ENCODE results near the gene OPRM1. TPM values are rescaled to one million over a fixed set of nuclear protein-coding genes. Genes with fewer than 3 reads are reported as not detected.

Gene OPRM1
- total RNA-seq, 4 donors from 2014 or later: not detected

GRCh38 chr6:154206996-154207395, 168.0 kb downstream of the OPRM1 start:
- no peaks in the 10 kb centered on the region for H3K27me3 ChIP-seq
- H3K4me1 ChIP-seq: no peaks in the 10 kb centered on the region
- no peaks in the 10 kb centered on the region for H3K36me3 ChIP-seq
- no peak for DNase-seq
- no peaks in the 10 kb centered on the region for H3K9me3 ChIP-seq
- H3K4me3 ChIP-seq: no peak overlapping the region
- H3K27ac ChIP-seq: no peak overlapping the region
- TF ChIP-seq, protein P1, sequence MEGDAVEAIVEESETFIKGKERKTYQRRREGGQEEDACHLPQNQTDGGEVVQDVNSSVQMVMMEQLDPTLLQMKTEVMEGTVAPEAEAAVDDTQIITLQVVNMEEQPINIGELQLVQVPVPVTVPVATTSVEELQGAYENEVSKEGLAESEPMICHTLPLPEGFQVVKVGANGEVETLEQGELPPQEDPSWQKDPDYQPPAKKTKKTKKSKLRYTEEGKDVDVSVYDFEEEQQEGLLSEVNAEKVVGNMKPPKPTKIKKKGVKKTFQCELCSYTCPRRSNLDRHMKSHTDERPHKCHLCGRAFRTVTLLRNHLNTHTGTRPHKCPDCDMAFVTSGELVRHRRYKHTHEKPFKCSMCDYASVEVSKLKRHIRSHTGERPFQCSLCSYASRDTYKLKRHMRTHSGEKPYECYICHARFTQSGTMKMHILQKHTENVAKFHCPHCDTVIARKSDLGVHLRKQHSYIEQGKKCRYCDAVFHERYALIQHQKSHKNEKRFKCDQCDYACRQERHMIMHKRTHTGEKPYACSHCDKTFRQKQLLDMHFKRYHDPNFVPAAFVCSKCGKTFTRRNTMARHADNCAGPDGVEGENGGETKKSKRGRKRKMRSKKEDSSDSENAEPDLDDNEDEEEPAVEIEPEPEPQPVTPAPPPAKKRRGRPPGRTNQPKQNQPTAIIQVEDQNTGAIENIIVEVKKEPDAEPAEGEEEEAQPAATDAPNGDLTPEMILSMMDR (IDR thresholded peaks at IDR 0.05): no peak
- no peak for TF ChIP-seq POLR2A (IDR thresholded peaks at IDR 0.05)

GRCh38 chr6:154209555-154209954, 170.5 kb downstream of the OPRM1 start:
- TF ChIP-seq POLR2A (IDR thresholded peaks at IDR 0.05): no peak
- TF ChIP-seq, protein P1 (IDR thresholded peaks at IDR 0.05): no peak
- H3K36me3 ChIP-seq: no peaks in the 10 kb centered on the region

GRCh38 chr6:154210678-154211077, 171.6 kb downstream of the OPRM1 start:
- no peaks in the 10 kb centered on the region for H3K4me1 ChIP-seq
- H3K9me3 ChIP-seq: no peaks in the 10 kb centered on the region
- no peak for DNase-seq
- H3K36me3 ChIP-seq: no peaks in the 10 kb centered on the region
- no peaks in the 10 kb centered on the region for H3K27me3 ChIP-seq
- H3K27ac ChIP-seq: no peak overlapping the region
- no peak for TF ChIP-seq POLR2A (IDR thresholded peaks at IDR 0.05)
- TF ChIP-seq, protein P1 (IDR thresholded peaks at IDR 0.05): no peak
- no peak overlapping the region for H3K4me3 ChIP-seq

More at GRCh38 chr6:154209555-154209954, 170.5 kb downstream of the OPRM1 start:
- Histone ChIP-seq H3K27ac (no peak overlapping the region), H3K27me3 (no peaks in the 10 kb centered on the region), H3K9me3 (no peaks in the 10 kb centered on the region), H3K4me3 (no peak overlapping the region), H3K4me1 (no peaks in the 10 kb centered on the region)
- no peak for DNase-seq

- TF ChIP-seq, protein P1 (IDR thresholded peaks at IDR 0.05): no peak
- Histone ChIP-seq H3K4me3 (no peak overlapping the region), H3K36me3 (no peaks in the 10 kb centered on the region), H3K27me3 (no peaks in the 10 kb centered on the region), H3K4me1 (no peaks in the 10 kb centered on the region), H3K27ac (no peak overlapping the region), H3K9me3 (no peaks in the 10 kb centered on the region)
- no peak for DNase-seq
Observed at GRCh38 chr6:154213782-154214181, 174.7 kb downstream of the OPRM1 start.

DNA sequence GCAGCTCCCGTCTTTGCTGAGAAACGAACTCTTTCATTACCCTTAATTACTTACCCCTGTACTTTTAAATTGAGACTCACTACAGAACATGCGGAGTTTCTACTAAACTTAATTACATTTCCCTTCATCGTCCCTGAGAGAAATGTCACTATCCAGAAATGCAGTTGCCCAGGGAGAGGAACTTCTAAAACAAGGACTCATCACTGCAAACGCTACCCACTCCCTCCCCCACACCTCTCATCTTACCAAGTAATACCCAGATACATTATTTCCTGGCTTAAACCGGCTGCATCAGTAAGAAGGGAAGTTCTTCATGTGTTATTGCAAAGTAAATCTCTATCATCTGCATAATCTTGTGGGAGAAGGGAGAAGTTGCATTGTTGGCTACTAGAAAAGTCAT, 179.3 kb downstream of the OPRM1 start:
- no peaks in the 10 kb centered on the region for H3K36me3 ChIP-seq
- no peak for DNase-seq
- no peak overlapping the region for H3K4me3 ChIP-seq
- TF ChIP-seq POLR2A (IDR thresholded peaks at IDR 0.05): no peak
- TF ChIP-seq, protein P1 (IDR thresholded peaks at IDR 0.05): no peak
- no peak overlapping the region for H3K27ac ChIP-seq
- no peaks in the 10 kb centered on the region for H3K4me1 ChIP-seq
- no peaks in the 10 kb centered on the region for H3K9me3 ChIP-seq
- H3K27me3 ChIP-seq: no peaks in the 10 kb centered on the region

GRCh38 chr6:154218787-154219186, 179.7 kb downstream of the OPRM1 start:
- no peak overlapping the region for H3K4me3 ChIP-seq
- H3K27me3 ChIP-seq: no peaks in the 10 kb centered on the region
- H3K4me1 ChIP-seq: no peaks in the 10 kb centered on the region
- no peak for TF ChIP-seq POLR2A (IDR thresholded peaks at IDR 0.05)
- TF ChIP-seq, protein P1 (IDR thresholded peaks at IDR 0.05): no peak
- H3K27ac ChIP-seq: no peak overlapping the region
- H3K36me3 ChIP-seq: no peaks in the 10 kb centered on the region
- H3K9me3 ChIP-seq: no peaks in the 10 kb centered on the region
- no peak for DNase-seq

Data from Peyer's patch (tissue), 4 donors.